ENCODE results near the gene ZNF326. TPM values are rescaled to one million over a fixed set of nuclear protein-coding genes. Genes with fewer than 3 reads are reported as not detected.
"Not testable (repeated sequence)": the region's sequence is repeated elsewhere in the genome, so short reads cannot be mapped to it uniquely, and the experiment has no call there.

ZNF326 gene
- total and polyA plus RNA-seq, 2 of the 8 experiments (the other 6 are each of a cell fraction or from before 2014, with no cell fraction given), result 12.2 to 30.6 TPM

DNA sequence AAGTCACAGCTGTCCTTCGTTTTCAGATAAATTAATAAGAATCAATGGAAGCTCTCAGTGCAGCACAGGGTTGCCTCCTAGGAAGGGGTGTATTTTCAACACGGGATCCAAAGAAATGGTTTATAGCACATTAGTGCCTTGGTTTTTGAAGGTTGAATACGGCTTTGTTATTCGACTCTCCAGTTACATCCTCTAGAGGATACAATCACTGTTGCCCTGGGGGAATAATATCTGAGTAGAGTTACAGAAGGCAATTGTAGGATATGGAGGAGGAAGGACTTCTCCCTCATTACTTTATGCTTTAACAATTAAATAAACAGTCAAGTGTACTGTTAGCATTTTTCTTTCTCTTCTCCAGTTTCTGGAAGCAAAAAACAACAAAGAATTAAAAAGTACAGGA lies 14.3 kb upstream of the ZNF326 start (continued):
- TF ChIP-seq RXRA (IDR thresholded peaks at IDR 0.05; ENCODE audit: insufficient read depth, low read depth, low read length) (no peak), HDAC2 (IDR thresholded peaks at IDR 0.05; ENCODE audit: borderline replicate concordance in 1 of 2, low read depth in 2 of 2, low read length in 2 of 2) (no peak)

DNA sequence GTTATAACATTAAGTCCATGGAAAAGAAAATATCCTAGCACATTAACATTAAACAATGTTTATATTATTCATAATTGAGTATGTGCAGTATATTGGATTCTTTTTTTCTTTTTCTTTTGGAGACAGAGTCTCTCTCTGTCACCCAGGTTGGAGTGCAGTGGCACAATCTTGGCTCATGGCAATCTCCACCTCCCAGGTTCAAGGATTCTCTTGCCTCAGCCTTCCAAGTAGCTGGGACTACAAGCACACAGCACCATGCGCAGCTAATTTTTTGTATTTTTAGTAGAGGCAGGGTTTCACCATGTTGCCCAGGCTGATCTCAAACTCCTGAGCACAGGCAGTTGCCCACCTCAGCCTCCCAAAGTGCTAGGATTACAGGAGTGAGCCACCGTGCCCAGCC lies 12.1 kb upstream of the ZNF326 start:
- POLR2A ChIA-PET (ENCODE audit: partially characterized antibody); H2AK5ac ChIP-seq (ENCODE audit: low read depth, low read length); H4K8ac ChIP-seq (ENCODE audit: extremely low read depth, insufficient read depth, low read length); H4K20me1 ChIP-seq (replicated peaks in 1 of 2; ENCODE audit: control insufficient read depth in 1 of 2, insufficient read depth in 2 of 2, low read length in 2 of 2); H2AFZ ChIP-seq (ENCODE audit: low read length); H2BK5ac ChIP-seq (ENCODE audit: low read depth, low read length); H3K4ac ChIP-seq (replicated peaks; ENCODE audit: insufficient read length, low read depth, low read length); H3K14ac ChIP-seq (ENCODE audit: insufficient read length); H3K23ac ChIP-seq (ENCODE audit: insufficient read length); H3K27ac ChIP-seq (ENCODE audit: low read depth, low read length); H4K91ac ChIP-seq (replicated peaks; ENCODE audit: insufficient read length, low read length); H3K79me1 ChIP-seq (ENCODE audit: low read depth, low read length); H3K4me3 ChIP-seq (ENCODE audit: extremely low read depth in 1 of 4, insufficient read depth in 2 of 4, low read depth in 3 of 4, low read length in 4 of 4); H3K23me2 ChIP-seq (ENCODE audit: low read depth, low read length); H3K56ac ChIP-seq (replicated peaks; ENCODE audit: insufficient read length, low read depth, low read length); H3K36me3 ChIP-seq (ENCODE audit: control insufficient read depth in 2 of 4, insufficient read depth in 4 of 4, low read length in 3 of 4); H3K4me1 ChIP-seq (replicated peaks in 1 of 4; ENCODE audit: control insufficient read depth in 3 of 4, insufficient read depth in 4 of 4, low read length in 3 of 4); H4K5ac ChIP-seq (ENCODE audit: insufficient read length, low read depth, low read length); H2BK12ac ChIP-seq (ENCODE audit: low read depth, low read length); DNase-seq (ENCODE audit: low read depth in 1 of 2, low spot score in 2 of 2); H2BK20ac ChIP-seq (ENCODE audit: low read length); H3K18ac ChIP-seq (ENCODE audit: extremely low read depth, low read length); H2BK120ac ChIP-seq (replicated peaks; ENCODE audit: low read depth, low read length); H3K27me3 ChIP-seq (replicated peaks in 1 of 4; ENCODE audit: control insufficient read depth in 3 of 4, extremely low read depth in 1 of 4, insufficient read depth in 3 of 4, low read length in 3 of 4); H3K9ac ChIP-seq (replicated peaks in 1 of 4; ENCODE audit: extremely low read depth in 1 of 4, low read depth in 3 of 4, low read length in 3 of 4); H3K9me3 ChIP-seq (ENCODE audit: insufficient read depth in 2 of 2, low read depth in 1 of 2, low read length in 1 of 2); H3K4me2 ChIP-seq (ENCODE audit: insufficient read depth in 1 of 2, low read depth in 2 of 2, low read length in 2 of 2); FAIRE-seq; H3K79me2 ChIP-seq (ENCODE audit: control insufficient read depth in 1 of 2, insufficient read depth in 2 of 2, low read length in 2 of 2); H2BK15ac ChIP-seq (ENCODE audit: low read length): not testable (repeated sequence)
- WGBS, 2 experiments (ENCODE audit: extremely low coverage in 1 of 2, insufficient coverage in 1 of 2, insufficient read length in 1 of 2, insufficient replicate concordance in 2 of 2, low coverage in 1 of 2, low lambda C conversion rate in 2 of 2, missing lambda C conversion rate in 1 of 2), result 78% methylated on average over 2 of the region's 2 CpGs; no CpG with 5 or more reads in 1 of the 2 experiments
- CTCF ChIA-PET (ENCODE audit: partially characterized antibody), result interaction anchor here (4.5 kb wide), 1 partner anchor 140 kb away, joined by 14 read pairs; no protein-coding TSS in a partner anchor

All from H1 (cell line).